CD14-positive monocyte (primary cell): ENCODE data around the gene CX3CL1. TPM values are rescaled to one million over a fixed set of nuclear protein-coding genes. Genes with fewer than 3 reads are reported as not detected.

ENCODE experiments used
- DNase-seq, 3 donors: peaks; one replicate each; pipeline ENCODE4 v3.0.0-alpha.2; 2011 to 2022
- H2AFZ ChIP-seq: 2 replicates; pipeline ENCODE4 v1.6.0; 2012; ENCODE audit warnings: mild to moderate bottlenecking, low read depth, low read length, inconsistent platforms; ENCODE audit not compliant: insufficient read depth, poor library complexity, severe bottlenecking
- H3K27ac ChIP-seq, 2 donors: 1 replicate in 1 of 2; 2 replicates in 1 of 2; pipeline ENCODE4 v1.5.1; 2012 to 2013; ENCODE audit warnings: low read length in 2 of 2, control low read depth in 1 of 2, inconsistent platforms in 1 of 2, low read depth in 1 of 2, mild to moderate bottlenecking in 1 of 2
- H3K27me3 ChIP-seq, 2 donors: one replicate each; pipeline versions ENCODE4 v1.6.0 to v1.6.1; 2011 to 2013; ENCODE audit warnings: low read length in 2 of 2; ENCODE audit not compliant: control insufficient read depth in 2 of 2, insufficient read depth in 2 of 2
- H3K36me3 ChIP-seq, 2 donors: replicated peaks in 1 of 2; 1 replicate in 1 of 2; 2 replicates in 1 of 2; pipeline versions ENCODE4 v1.5.1 to v1.6.1; 2012 to 2013; ENCODE audit warnings: low read length in 2 of 2, control low read depth in 1 of 2, inconsistent platforms in 1 of 2, mild to moderate bottlenecking in 1 of 2; ENCODE audit not compliant: insufficient read depth in 2 of 2, control insufficient read depth in 1 of 2
- H3K4me1 ChIP-seq, 2 donors: 1 replicate in 1 of 2; 2 replicates in 1 of 2; pipeline versions ENCODE4 v1.5.1 to v1.6.1; 2012 to 2013; ENCODE audit warnings: low read length in 2 of 2, control low read depth in 1 of 2, inconsistent platforms in 1 of 2, mild to moderate bottlenecking in 1 of 2, moderate library complexity in 1 of 2; ENCODE audit not compliant: insufficient read depth in 2 of 2, control insufficient read depth in 1 of 2
- H3K4me2 ChIP-seq: replicated peaks from 2 replicates; pipeline ENCODE3; 2012; ENCODE audit warnings: low read length, moderate library complexity, mild to moderate bottlenecking; ENCODE audit not compliant: poor library complexity, severe bottlenecking; ENCODE audit errors: extremely low read depth
- H3K4me3 ChIP-seq, 3 experiments: fragments of 200-600 bp in 1 of 3; sonication (generic) in 1 of 3; replicated peaks in 1 of 3; 1 replicate in 2 of 3; 2 replicates in 1 of 3; pipeline ENCODE4 v1.5.1; 2011 to 2013; ENCODE audit warnings: low read length in 3 of 3, mild to moderate bottlenecking in 3 of 3, control low read depth in 2 of 3, low read depth in 2 of 3, inconsistent platforms in 1 of 3, moderate library complexity in 1 of 3
- H3K79me2 ChIP-seq: 2 replicates; pipeline ENCODE4 v1.6.0; 2012; ENCODE audit warnings: mild to moderate bottlenecking, control low read depth, inconsistent platforms, low read length, moderate library complexity; ENCODE audit not compliant: insufficient read depth
- H3K9ac ChIP-seq: 2 replicates; pipeline ENCODE4 v1.6.0; 2017; ENCODE audit warnings: low read length, mild to moderate bottlenecking; ENCODE audit not compliant: insufficient read depth, poor library complexity, severe bottlenecking
- H3K9me3 ChIP-seq, 2 donors: replicated peaks in 1 of 2; 1 replicate in 1 of 2; 2 replicates in 1 of 2; pipeline versions ENCODE4 v1.5.1 to v1.6.1; 2012 to 2013; ENCODE audit warnings: low read length in 2 of 2, control low read depth in 1 of 2; ENCODE audit not compliant: control insufficient read depth in 1 of 2, insufficient read depth in 1 of 2
- H4K20me1 ChIP-seq: 2 replicates; pipeline ENCODE4 v1.6.0; 2012; ENCODE audit warnings: mild to moderate bottlenecking, low read length, control low read depth, moderate library complexity; ENCODE audit not compliant: insufficient read depth
- H3K27ac Mint-ChIP-seq, 7 donors: one replicate each; pipeline ENCODE4 v1.8.0; 2020; ENCODE audit warnings: mild to moderate bottlenecking in 7 of 7, mixed read lengths in 7 of 7, moderate library complexity in 6 of 7, inconsistent platforms in 2 of 7
- H3K27me3 Mint-ChIP-seq, 3 donors: one replicate each; pipeline ENCODE4 v1.8.0; 2021 to 2022; ENCODE audit warnings: low read depth in 3 of 3, mild to moderate bottlenecking in 3 of 3, mixed read lengths in 3 of 3, moderate library complexity in 3 of 3, inconsistent platforms in 1 of 3
- H3K36me3 Mint-ChIP-seq, 2 donors: one replicate each; pipeline ENCODE4 v1.8.0; 2020; ENCODE audit warnings: mixed read lengths in 2 of 2, inconsistent platforms in 1 of 2, mild to moderate bottlenecking in 1 of 2
- H3K4me1 Mint-ChIP-seq: one replicate; pipeline ENCODE4 v1.8.0; 2020; ENCODE audit warnings: mild to moderate bottlenecking, mixed read lengths
- H3K4me3 Mint-ChIP-seq, 2 donors: one replicate each; pipeline ENCODE4 v1.8.0; 2020; ENCODE audit warnings: mild to moderate bottlenecking in 2 of 2, mixed read lengths in 2 of 2, moderate library complexity in 1 of 2
- H3K9me3 Mint-ChIP-seq, 7 donors: one replicate each; pipeline ENCODE4 v1.8.0; 2020 to 2022; ENCODE audit warnings: mixed read lengths in 7 of 7, mild to moderate bottlenecking in 6 of 7, moderate library complexity in 6 of 7, inconsistent platforms in 2 of 7
- WGBS: methylation state at CpG from one replicate; pipeline ENCODE4 v1.1.5; 2013; ENCODE audit warnings: missing lambda C conversion rate; ENCODE audit not compliant: insufficient coverage; 5-methylcytosine and 5-hydroxymethylcytosine counted together
- intact Hi-C, 2 donors: fragments of 100-400 bp; cut with micrococcal nuclease; formaldehyde crosslinking; loops; one replicate each; pipeline versions ENCODE4 v1.15.0 to v1.15.1; 2023
- polyA plus RNA-seq, 3 donors: library from polyadenylated mRNA; depleted of rRNA in 1 of 3; unstranded in 2 of 3; stranded (reverse) in 1 of 3; fragments of 300-500 nt in 2 of 3; fragments of >200 nt in 1 of 3; fragmentation: Illumina TruSeq in 2 of 3; gene quantifications; 1 replicate in 2 of 3; 2 replicates in 1 of 3; pipeline ENCODE4 v1.2.3, GENCODE V29; 2012 to 2021
- TF ChIP-seq, protein P1 (sequence below): fragments of 200-600 bp; IDR thresholded peaks from one replicate; pipeline ENCODE4 v1.8.0; 2022; ENCODE audit warnings: antibody characterized with exemption, mild to moderate bottlenecking

CX3CL1 gene
- polyA plus RNA-seq, 3 donors, result not detected

DNA sequence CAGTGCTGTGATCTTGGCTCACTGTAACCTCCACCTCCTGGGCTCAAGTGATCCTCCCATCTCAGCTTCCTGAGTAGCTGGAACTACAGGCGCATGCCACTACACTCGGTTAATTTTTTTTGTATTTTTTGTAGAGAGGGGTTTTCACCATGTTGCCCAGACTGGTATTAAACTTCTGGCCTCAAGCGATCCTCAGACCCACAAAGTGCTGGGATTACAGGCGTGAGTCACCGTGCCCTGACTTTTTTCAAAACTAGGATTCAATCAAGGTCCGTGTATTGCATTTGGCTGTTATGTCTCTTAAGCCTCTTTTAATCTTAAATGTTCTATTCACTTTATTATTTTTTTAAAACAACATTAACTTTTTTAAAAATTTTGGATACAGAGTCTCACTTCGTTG is 18.0 kb upstream of the CX3CL1 start:
- TF ChIP-seq, protein P1, sequence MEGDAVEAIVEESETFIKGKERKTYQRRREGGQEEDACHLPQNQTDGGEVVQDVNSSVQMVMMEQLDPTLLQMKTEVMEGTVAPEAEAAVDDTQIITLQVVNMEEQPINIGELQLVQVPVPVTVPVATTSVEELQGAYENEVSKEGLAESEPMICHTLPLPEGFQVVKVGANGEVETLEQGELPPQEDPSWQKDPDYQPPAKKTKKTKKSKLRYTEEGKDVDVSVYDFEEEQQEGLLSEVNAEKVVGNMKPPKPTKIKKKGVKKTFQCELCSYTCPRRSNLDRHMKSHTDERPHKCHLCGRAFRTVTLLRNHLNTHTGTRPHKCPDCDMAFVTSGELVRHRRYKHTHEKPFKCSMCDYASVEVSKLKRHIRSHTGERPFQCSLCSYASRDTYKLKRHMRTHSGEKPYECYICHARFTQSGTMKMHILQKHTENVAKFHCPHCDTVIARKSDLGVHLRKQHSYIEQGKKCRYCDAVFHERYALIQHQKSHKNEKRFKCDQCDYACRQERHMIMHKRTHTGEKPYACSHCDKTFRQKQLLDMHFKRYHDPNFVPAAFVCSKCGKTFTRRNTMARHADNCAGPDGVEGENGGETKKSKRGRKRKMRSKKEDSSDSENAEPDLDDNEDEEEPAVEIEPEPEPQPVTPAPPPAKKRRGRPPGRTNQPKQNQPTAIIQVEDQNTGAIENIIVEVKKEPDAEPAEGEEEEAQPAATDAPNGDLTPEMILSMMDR, result no peak
- 96% methylated on average over 3 of the region's 7 CpGs for WGBS
- no peaks in the 10 kb centered on the region for H3K9me3 ChIP-seq
- H3K9ac ChIP-seq, result no peak overlapping the region
- no peaks in the 10 kb centered on the region for H4K20me1 ChIP-seq
- H3K4me1 Mint-ChIP-seq, result peaks cover 22% of the 10 kb centered on the region
- H3K4me3 ChIP-seq, result no peak overlapping the region
- H3K27ac ChIP-seq, result no peak overlapping the region
- H3K4me2 ChIP-seq, result no peak overlapping the region
- peaks cover 23 to 27% of the 10 kb centered on the region in 2 donors for H3K4me1 ChIP-seq
- no peaks in the 10 kb centered on the region for H3K36me3 ChIP-seq
- H3K9me3 Mint-ChIP-seq, result no peaks in the 10 kb centered on the region
- intact Hi-C loops, result no loop called here
- no peak overlapping the region for H3K4me3 Mint-ChIP-seq
- no peak overlapping the region for H3K27ac Mint-ChIP-seq
- H2AFZ ChIP-seq, result no peak overlapping the region
- H3K27me3 Mint-ChIP-seq, result peaks cover 13 to 31% (median 21%) of the 10 kb centered on the region in 3 donors
- DNase-seq, result no peak
- no peaks in the 10 kb centered on the region for H3K36me3 Mint-ChIP-seq
- peaks cover 0 to 5% of the 10 kb centered on the region in 2 donors for H3K27me3 ChIP-seq
- H3K79me2 ChIP-seq, result no peaks in the 10 kb centered on the region

DNA sequence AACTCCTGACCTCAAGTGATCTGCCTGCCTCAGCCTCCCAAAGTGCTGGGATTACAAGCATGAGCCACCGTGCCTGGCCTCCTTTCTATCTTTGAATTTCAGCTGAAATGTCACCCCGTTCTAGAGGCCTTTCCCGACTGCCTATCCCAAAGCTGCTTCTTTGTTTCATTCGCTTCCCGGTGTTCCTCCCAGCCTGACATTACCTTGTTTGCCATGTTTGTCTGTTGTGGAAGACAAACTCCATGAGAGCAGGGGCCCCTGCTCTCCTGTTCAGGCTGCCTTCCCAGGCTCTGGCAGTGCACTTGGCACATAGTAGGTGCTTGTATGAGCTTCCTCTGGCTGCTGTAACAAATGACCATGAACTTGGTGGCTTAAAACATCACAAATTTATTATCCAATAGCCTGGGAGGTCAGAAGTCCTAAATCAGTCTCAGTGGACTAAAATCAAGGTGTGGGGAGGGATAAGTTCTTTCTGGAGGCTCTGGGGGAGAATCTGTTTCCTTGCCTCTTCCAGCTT is 16.3 kb upstream of the CX3CL1 start:
- peak overlapping the region in 1 of 2 donors; percentile 13 for H3K4me3 Mint-ChIP-seq
- Histone ChIP-seq H3K27ac (no peak overlapping the region), H3K27me3 (peaks cover 0 to 3% of the 10 kb centered on the region in 2 donors), H3K4me3 (no peak overlapping the region), H3K9me3 (no peaks in the 10 kb centered on the region), H3K79me2 (no peaks in the 10 kb centered on the region), H3K4me1 (peaks cover 17 to 19% of the 10 kb centered on the region in 2 donors), H3K9ac (no peak overlapping the region), H2AFZ (no peak overlapping the region), H3K36me3 (no peaks in the 10 kb centered on the region), H3K4me2 (no peak overlapping the region), H4K20me1 (no peaks in the 10 kb centered on the region)
- no peaks in the 10 kb centered on the region for H3K36me3 Mint-ChIP-seq
- peaks cover 10 to 22% (median 18%) of the 10 kb centered on the region in 3 donors for H3K27me3 Mint-ChIP-seq
- intact Hi-C loops, result no loop called here
- DNase-seq, result no peak
- no peaks in the 10 kb centered on the region for H3K9me3 Mint-ChIP-seq
- WGBS, result 98% methylated on average over 5 of the region's 5 CpGs
- H3K27ac Mint-ChIP-seq, result peak overlapping the region in 1 of 7 donors; percentile 23
- TF ChIP-seq, protein P1, result no peak
- peaks cover 19% of the 10 kb centered on the region for H3K4me1 Mint-ChIP-seq
